ENCODE results near the gene APRT. TPM values are rescaled to one million over a fixed set of nuclear protein-coding genes. Genes with fewer than 3 reads are reported as not detected.

Gene APRT
- total RNA-seq, 1 experiment from 2014 or later = 311 TPM

DNA sequence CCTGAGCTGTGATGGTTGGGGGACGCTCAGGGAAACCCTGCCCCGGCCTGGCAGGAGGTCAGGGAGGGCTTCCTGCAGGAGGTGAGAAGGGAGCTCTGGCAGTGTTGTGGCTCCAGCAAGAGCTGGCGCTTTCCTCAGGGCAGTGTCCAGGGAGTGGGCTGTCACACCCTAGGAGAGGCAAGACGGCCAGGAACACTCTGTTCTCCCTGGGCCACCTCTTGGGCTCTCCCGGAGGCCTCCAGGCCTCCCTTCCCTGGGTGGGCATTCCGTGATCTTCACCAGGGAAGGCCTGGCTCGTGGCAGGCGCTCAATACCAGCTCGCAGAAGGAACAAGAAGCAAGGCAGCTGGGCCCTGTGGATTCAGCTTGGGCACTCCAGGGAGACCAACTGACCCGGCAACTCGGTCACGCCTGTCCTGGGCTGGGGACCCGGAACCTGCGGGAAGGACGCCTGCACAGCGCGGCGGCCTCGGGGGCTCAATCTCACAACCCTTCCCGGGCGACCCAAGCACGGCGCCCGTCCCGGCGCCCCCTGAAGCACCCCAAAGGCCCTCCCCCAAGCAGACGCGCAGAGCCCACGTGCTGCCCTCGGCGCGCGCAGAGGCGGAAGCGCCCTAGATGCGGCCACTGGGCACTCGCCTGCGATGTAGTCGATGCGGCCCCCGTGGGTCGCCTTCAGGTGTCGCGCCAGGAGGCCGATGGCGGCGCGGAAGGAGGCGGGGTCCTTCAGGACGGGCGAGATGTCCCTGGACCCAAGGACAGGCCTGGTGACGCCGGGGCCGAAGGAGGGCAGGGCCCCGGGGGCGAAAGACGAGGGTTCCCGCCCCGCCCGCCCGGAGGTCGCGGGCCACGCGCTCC lies 588 bp downstream of the APRT start:
- ChIA-PET CTCF (interaction anchor here (1.0 to 4.9 kb wide), 6 partner anchors 8 to 405 kb away, joined by 3 to 33 read pairs (median 4); partner anchors contain the start of genes GALNS and TRAPPC2L), RAD21 (ENCODE audit: low non-redundant PET in 1 of 2, low total read pairs in 2 of 2, uncharacterized antibody in 2 of 2, unreplicated experiment in 2 of 2) (interaction anchor here (1.0 to 1.3 kb wide), 2 partner anchors 46 to 356 kb away, joined by 4 to 8 read pairs; partner anchors contain the start of genes GALNS (in 1 of the 2) and TRAPPC2L (in 1 of the 2)), POLR2A (interaction anchor here (0.7 to 3.2 kb wide), 13 partner anchors 8 to 407 kb away, joined by 3 to 16 read pairs (median 4); partner anchors contain the start of genes CDH15, CDT1, PIEZO1 and ZC3H18)
- H3K27ac ChIP-seq (ENCODE audit: low read depth, low read length) = peak overlapping the region; percentile 100
- no TSS peak for BruUV-seq (replicated peaks)
- peaks cover 22 to 58% of the 10 kb centered on the region in 2 experiments for H3K4me1 ChIP-seq (ENCODE audit: control insufficient read depth in 1 of 2, insufficient read depth in 2 of 2, low read length in 2 of 2)
- peaks cover 4% of the 10 kb centered on the region; the same call in 1 of the 2 replicates for H4K20me1 ChIP-seq (ENCODE audit: insufficient read depth)
- ATAC-seq (peak; percentile 58), DNase-seq (ENCODE audit: low read depth, low spot score) (peak; percentile 81)
- H3K9me2 ChIP-seq (ENCODE audit: insufficient read depth) = no peaks in the 10 kb centered on the region
- no peak overlapping the region for H2AFZ ChIP-seq (ENCODE audit: low read depth, low read length, poor library complexity, severe bottlenecking)
- peak overlapping the region; percentile 87 for H3K9ac ChIP-seq (ENCODE audit: low read length)
- TF ChIP-seq, protein P1, sequence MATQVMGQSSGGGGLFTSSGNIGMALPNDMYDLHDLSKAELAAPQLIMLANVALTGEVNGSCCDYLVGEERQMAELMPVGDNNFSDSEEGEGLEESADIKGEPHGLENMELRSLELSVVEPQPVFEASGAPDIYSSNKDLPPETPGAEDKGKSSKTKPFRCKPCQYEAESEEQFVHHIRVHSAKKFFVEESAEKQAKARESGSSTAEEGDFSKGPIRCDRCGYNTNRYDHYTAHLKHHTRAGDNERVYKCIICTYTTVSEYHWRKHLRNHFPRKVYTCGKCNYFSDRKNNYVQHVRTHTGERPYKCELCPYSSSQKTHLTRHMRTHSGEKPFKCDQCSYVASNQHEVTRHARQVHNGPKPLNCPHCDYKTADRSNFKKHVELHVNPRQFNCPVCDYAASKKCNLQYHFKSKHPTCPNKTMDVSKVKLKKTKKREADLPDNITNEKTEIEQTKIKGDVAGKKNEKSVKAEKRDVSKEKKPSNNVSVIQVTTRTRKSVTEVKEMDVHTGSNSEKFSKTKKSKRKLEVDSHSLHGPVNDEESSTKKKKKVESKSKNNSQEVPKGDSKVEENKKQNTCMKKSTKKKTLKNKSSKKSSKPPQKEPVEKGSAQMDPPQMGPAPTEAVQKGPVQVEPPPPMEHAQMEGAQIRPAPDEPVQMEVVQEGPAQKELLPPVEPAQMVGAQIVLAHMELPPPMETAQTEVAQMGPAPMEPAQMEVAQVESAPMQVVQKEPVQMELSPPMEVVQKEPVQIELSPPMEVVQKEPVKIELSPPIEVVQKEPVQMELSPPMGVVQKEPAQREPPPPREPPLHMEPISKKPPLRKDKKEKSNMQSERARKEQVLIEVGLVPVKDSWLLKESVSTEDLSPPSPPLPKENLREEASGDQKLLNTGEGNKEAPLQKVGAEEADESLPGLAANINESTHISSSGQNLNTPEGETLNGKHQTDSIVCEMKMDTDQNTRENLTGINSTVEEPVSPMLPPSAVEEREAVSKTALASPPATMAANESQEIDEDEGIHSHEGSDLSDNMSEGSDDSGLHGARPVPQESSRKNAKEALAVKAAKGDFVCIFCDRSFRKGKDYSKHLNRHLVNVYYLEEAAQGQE (IDR thresholded peaks at IDR 0.05; ENCODE audit: low read depth) = no peak
- TF ChIP-seq ZFX (IDR thresholded peaks at IDR 0.05) (peak; percentile 75), POLR2A (IDR thresholded peaks at IDR 0.05; ENCODE audit: borderline replicate concordance, extremely low read depth, insufficient read depth, insufficient read length) (peak; percentile 84), EZH2 (IDR thresholded peaks at IDR 0.05) (no peak), JUND (IDR thresholded peaks at IDR 0.05) (no peak), POLR2AphosphoS5 (IDR thresholded peaks at IDR 0.05; ENCODE audit: low read depth, low read length) (peak; percentile 92), YY1 (IDR thresholded peaks at IDR 0.05; ENCODE audit: extremely low read depth, insufficient replicate concordance, low read depth, low read length) (no peak)
- no peaks in the 10 kb centered on the region for H3K27me3 ChIP-seq (ENCODE audit: insufficient read depth, low read length)
- H3K9me3 ChIP-seq (ENCODE audit: control insufficient read depth in 1 of 2, insufficient read depth in 1 of 2, low read depth in 1 of 2, low read length in 2 of 2) = no peaks in the 10 kb centered on the region
- peak overlapping the region; percentile 72 to 75 for H3K4me3 ChIP-seq (replicated peaks in 1 of 2; ENCODE audit: low read depth in 1 of 2, low read length in 2 of 2)
- H3K79me2 ChIP-seq (ENCODE audit: insufficient read depth, low read length) = peaks cover 47% of the 10 kb centered on the region
- intact Hi-C loops (cut with micrococcal nuclease) = loop anchor here (10.0 kb wide), 2 partner anchors 244 to 754 kb away; partner anchors contain the start of gene RPL13
- peaks cover 13 to 44% of the 10 kb centered on the region in 2 experiments; a peak in 3 of 4 replicates for H3K36me3 ChIP-seq (ENCODE audit: control insufficient read depth in 1 of 2, insufficient read depth in 2 of 2, low read length in 2 of 2)
- H3K4me2 ChIP-seq (ENCODE audit: low read length) = peak overlapping the region; percentile 94
